Fibroblast of pulmonary artery (primary cell): ENCODE data around the gene TTLL13.

Source experiments
- DNase-seq: peaks from one replicate; pipeline ENCODE4 v3.0.0-alpha.2; 2010; ENCODE audit warnings: low read depth
- H3K4me3 ChIP-seq: replicated peaks from 2 replicates; pipeline ENCODE4 v1.5.1; 2011; ENCODE audit warnings: low read depth, mild to moderate bottlenecking, control low read depth, low read length, moderate library complexity
- CTCF ChIP-seq: IDR thresholded peaks from 2 replicates; pipeline ENCODE4 v1.5.1; 2011; ENCODE audit warnings: mild to moderate bottlenecking, control low read depth, low read length, inconsistent platforms; ENCODE audit errors: missing control alignments

The TTLL13 gene

GRCh38 chr15:90203922-90204321, 45.4 kb upstream of the TTLL13 start:
- no peak for TF ChIP-seq CTCF
- no peak overlapping the region for H3K4me3 ChIP-seq
- DNase-seq = no peak

GRCh38 chr15:90205050-90205848, 44.1 kb upstream of the TTLL13 start:
- no peak for DNase-seq
- TF ChIP-seq CTCF = no peak
- no peak overlapping the region for H3K4me3 ChIP-seq

- DNase-seq = no peak
- no peak for TF ChIP-seq CTCF
- no peak overlapping the region for H3K4me3 ChIP-seq
Observed at GRCh38 chr15:90205886-90206285, 43.5 kb upstream of the TTLL13 start.

- no peak for DNase-seq
- no peak overlapping the region for H3K4me3 ChIP-seq
- no peak for TF ChIP-seq CTCF
Observed at GRCh38 chr15:90207252-90207651, 42.1 kb upstream of the TTLL13 start.

- DNase-seq = no peak
- no peak for TF ChIP-seq CTCF
- H3K4me3 ChIP-seq = no peak overlapping the region
Observed at GRCh38 chr15:90208356-90208755, 41.0 kb upstream of the TTLL13 start.

- TF ChIP-seq CTCF = no peak
- H3K4me3 ChIP-seq = no peak overlapping the region
- DNase-seq = no peak
Observed at GRCh38 chr15:90209591-90209990, 39.8 kb upstream of the TTLL13 start.

GRCh38 chr15:90210593-90210992, 38.8 kb upstream of the TTLL13 start:
- no peak for TF ChIP-seq CTCF
- no peak overlapping the region for H3K4me3 ChIP-seq
- no peak for DNase-seq
